HCT116 (cell line): ENCODE results near the gene C10orf53. TPM values are rescaled to one million over a fixed set of nuclear protein-coding genes. Genes with fewer than 3 reads are reported as not detected.

Source experiments
- ATAC-seq: fragments of 200-7000 bp; cut with Tn5 transposase; 2 replicates; pipeline ENCODE4 v1.9.1; 2020; ENCODE audit warnings: mild to moderate bottlenecking, moderate library complexity
- BruUV-seq: library from RNA; stranded (reverse); fragments of 400-500 nt; replicated peaks from 2 replicates; lab custom pipeline; 2021; lab: Mats Ljungman, UMichigan
- CTCF ChIA-PET: fragments of 300-600 bp; sonication (Branson Sonifier 250); formaldehyde crosslinking; loops from one replicate; lab custom pipeline; 2021; ENCODE audit warnings: antibody characterized with exemption; lab: Charles Lee
- POLR2A ChIA-PET: fragments of 300-600, 350-600 bp; sonication (Branson Sonifier 250); formaldehyde crosslinking; loops from one replicate; lab custom pipeline; 2021; ENCODE audit warnings: antibody characterized with exemption; lab: Charles Lee
- RAD21 ChIA-PET, 2 experiments: fragments of 300-600 bp; sonication (Branson Sonifier 250); formaldehyde crosslinking; loops; one replicate each; lab custom pipeline; 2023; ENCODE audit warnings: low total read pairs in 2 of 2; ENCODE audit not compliant: uncharacterized antibody in 2 of 2, unreplicated experiment in 2 of 2, low non-redundant PET in 1 of 2; lab: Charles Lee
- DNase-seq: peaks from one replicate; pipeline ENCODE4 v3.0.0-alpha.2; 2010; ENCODE audit warnings: low read depth, low spot score
- H2AFZ ChIP-seq: fragments of 200-600 bp; shearing (Covaris generic), sonication (generic); 2 replicates; pipeline ENCODE4 v1.6.1; 2017; ENCODE audit warnings: low read depth, mixed run types, mixed read lengths, antibody characterized with exemption, low read length; ENCODE audit not compliant: poor library complexity, severe bottlenecking
- H3K27ac ChIP-seq: 2 replicates; pipeline ENCODE4 v1.5.1; 2012; ENCODE audit warnings: low read depth, low read length
- H3K27me3 ChIP-seq: fragments of 200-600 bp; sonication (generic); 2 replicates; pipeline ENCODE4 v1.6.1; 2016; ENCODE audit warnings: mixed run types, low read length, mixed read lengths; ENCODE audit not compliant: insufficient read depth
- H3K36me3 ChIP-seq, 2 experiments: fragments of 200-500 bp in 1 of 2; fragments of 200-600 bp in 1 of 2; sonication (Bioruptor generic) in 1 of 2; sonication (generic) in 1 of 2; 2 replicates each; pipeline versions ENCODE4 v1.5.1 to v1.6.1; 2014 to 2016; ENCODE audit warnings: low read length in 2 of 2, inconsistent platforms in 1 of 2, mixed read lengths in 1 of 2, mixed run types in 1 of 2; ENCODE audit not compliant: insufficient read depth in 2 of 2, control insufficient read depth in 1 of 2
- H3K4me1 ChIP-seq, 2 experiments: fragments of 200-600 bp in 1 of 2; sonication (generic) in 1 of 2; 2 replicates each; pipeline versions ENCODE4 v1.5.1 to v1.6.1; 2012 to 2017; ENCODE audit warnings: low read length in 2 of 2, inconsistent platforms in 1 of 2, mild to moderate bottlenecking in 1 of 2, mixed read lengths in 1 of 2, mixed run types in 1 of 2, moderate library complexity in 1 of 2; ENCODE audit not compliant: insufficient read depth in 2 of 2, control insufficient read depth in 1 of 2
- H3K4me2 ChIP-seq: fragments of 200-600 bp; sonication (generic); 2 replicates; pipeline ENCODE4 v1.6.1; 2017; ENCODE audit warnings: mixed run types, low read length, mixed read lengths
- H3K4me3 ChIP-seq, 2 experiments: fragments of 200-600 bp in 1 of 2; sonication (generic) in 1 of 2; replicated peaks in 1 of 2; 2 replicates each; pipeline ENCODE4 v1.5.1; 2011 to 2016; ENCODE audit warnings: low read length in 2 of 2, control low read depth in 1 of 2, low read depth in 1 of 2, mild to moderate bottlenecking in 1 of 2, mixed read lengths in 1 of 2, mixed run types in 1 of 2
- H3K79me2 ChIP-seq: fragments of 200-600 bp; sonication (generic); 2 replicates; pipeline ENCODE4 v1.6.1; 2017; ENCODE audit warnings: mild to moderate bottlenecking, mixed run types, low read length, moderate library complexity, mixed read lengths; ENCODE audit not compliant: insufficient read depth
- H3K9ac ChIP-seq: fragments of 200-600 bp; sonication (generic); 2 replicates; pipeline ENCODE4 v1.6.1; 2016; ENCODE audit warnings: low read length, mixed read lengths
- H3K9me2 ChIP-seq: fragments of 200-600 bp; sonication (generic), shearing (Covaris generic); 2 replicates; pipeline ENCODE4 v1.6.1; 2017; ENCODE audit warnings: mixed run types, mild to moderate bottlenecking, moderate library complexity; ENCODE audit not compliant: insufficient read depth
- H3K9me3 ChIP-seq, 2 experiments: fragments of 200-500 bp in 1 of 2; fragments of 200-600 bp in 1 of 2; sonication (Bioruptor generic) in 1 of 2; sonication (generic) in 1 of 2; 2 replicates each; pipeline ENCODE4 v1.6.1; 2014 to 2017; ENCODE audit warnings: low read length in 2 of 2, mixed read lengths in 2 of 2, inconsistent platforms in 1 of 2, low read depth in 1 of 2, mild to moderate bottlenecking in 1 of 2, mixed run types in 1 of 2, moderate library complexity in 1 of 2; ENCODE audit not compliant: control insufficient read depth in 1 of 2, insufficient read depth in 1 of 2
- H4K20me1 ChIP-seq: fragments of 200-600 bp; sonication (generic), shearing (Covaris generic); 2 replicates; pipeline ENCODE4 v1.6.1; 2017; ENCODE audit warnings: mixed run types, mild to moderate bottlenecking, moderate library complexity; ENCODE audit not compliant: insufficient read depth
- ELF1 ChIP-seq: IDR thresholded peaks from 2 replicates; pipeline ENCODE4 v1.6.1; 2012; ENCODE audit warnings: low read depth, borderline replicate concordance
- EZH2 ChIP-seq: fragments of 200-600 bp; sonication (generic); IDR thresholded peaks from 2 replicates; pipeline ENCODE4 v1.6.1; 2017; ENCODE audit warnings: antibody characterized with exemption, mixed run types
- FOSL1 ChIP-seq: IDR thresholded peaks from 2 replicates; pipeline ENCODE4 v1.6.1; 2012; ENCODE audit warnings: low read depth
- JUND ChIP-seq: IDR thresholded peaks from 2 replicates; pipeline ENCODE4 v1.6.1; 2012
- RAD21 ChIP-seq: IDR thresholded peaks from 2 replicates; pipeline ENCODE4 v1.6.1; 2012; ENCODE audit warnings: low read depth, mild to moderate bottlenecking
- intact Hi-C: fragments of 100-400 bp; cut with micrococcal nuclease; formaldehyde crosslinking; loops from 2 replicates; pipeline ENCODE4 v1.10.0; 2022
- total RNA-seq: library from RNA; stranded (reverse); gene quantifications from one replicate; pipeline ENCODE4 v1.2.1, GENCODE V29; 2021; ENCODE audit not compliant: unreplicated experiment

C10orf53 gene
- total RNA-seq, 1 experiment from 2014 or later: not detected

GRCh38 chr10:49644035-49644646, 35.3 kb upstream of the C10orf53 start:
- Histone ChIP-seq H2AFZ (no peak overlapping the region), H3K79me2 (no peaks in the 10 kb centered on the region), H3K9ac (no peak overlapping the region), H4K20me1 (no peaks in the 10 kb centered on the region), H3K9me2 (no peaks in the 10 kb centered on the region), H3K36me3 (no peaks in the 10 kb centered on the region), H3K4me2 (no peak overlapping the region), H3K9me3 (no peaks in the 10 kb centered on the region), H3K27ac (no peak overlapping the region), H3K4me1 (no peaks in the 10 kb centered on the region), H3K4me3 (no peak overlapping the region), H3K27me3 (peaks cover 19% of the 10 kb centered on the region)
- ChIA-PET CTCF (no interaction called here), POLR2A (no interaction called here), RAD21 (no interaction called here)
- no TSS peak for BruUV-seq
- no peak for ATAC-seq
- DNase-seq: no peak
- intact Hi-C loops: no loop called here
- TF ChIP-seq FOSL1 (no peak), RAD21 (no peak), JUND (no peak)

DNA sequence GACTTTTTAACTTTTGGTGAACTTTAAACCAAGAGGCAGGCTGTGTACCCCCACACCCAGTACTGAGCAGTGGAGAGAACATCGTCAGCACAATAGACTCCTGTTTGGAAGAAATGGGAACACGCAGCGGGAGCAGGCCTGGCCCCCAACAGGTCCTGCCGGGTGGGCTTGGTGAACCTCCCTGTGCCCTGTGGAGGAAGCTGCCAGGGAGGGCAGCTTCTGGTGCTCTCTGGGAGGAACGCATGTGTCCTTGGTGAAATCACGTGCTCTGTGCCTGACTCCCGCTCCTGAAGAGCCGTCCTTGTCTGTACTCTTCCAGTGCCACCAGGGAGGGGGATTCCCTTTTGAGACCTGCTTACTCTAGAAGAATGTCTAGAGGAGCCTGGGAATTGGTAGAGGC, 34.0 kb upstream of the C10orf53 start:
- Histone ChIP-seq H3K9ac (no peak overlapping the region), H3K9me3 (no peaks in the 10 kb centered on the region), H3K4me3 (no peak overlapping the region), H3K79me2 (no peaks in the 10 kb centered on the region), H3K27me3 (peaks cover 18% of the 10 kb centered on the region; the same call in 1 of the 2 replicates), H3K4me1 (no peaks in the 10 kb centered on the region), H3K9me2 (no peaks in the 10 kb centered on the region), H4K20me1 (no peaks in the 10 kb centered on the region), H3K36me3 (no peaks in the 10 kb centered on the region), H3K4me2 (no peak overlapping the region), H2AFZ (no peak overlapping the region), H3K27ac (no peak overlapping the region)
- no peak for ATAC-seq
- RAD21 ChIA-PET: no interaction called here
- no peak for DNase-seq
- CTCF ChIA-PET: no interaction called here
- intact Hi-C loops: no loop called here
- POLR2A ChIA-PET: no interaction called here
- TF ChIP-seq ELF1: no peak
- no peak for TF ChIP-seq EZH2
- BruUV-seq: no TSS peak
